Liver (tissue), 9 donors: ENCODE measurements around the gene CACNB4. TPM values are rescaled to one million over a fixed set of nuclear protein-coding genes. Genes with fewer than 3 reads are reported as not detected.

Source experiments
- DNase-seq: peaks from one replicate; pipeline ENCODE4 v3.0.0-alpha.2; 2017; ENCODE audit warnings: low spot score
- H3K27ac ChIP-seq, 2 donors: one replicate each; pipeline ENCODE4 v1.7.0; 2013; ENCODE audit warnings: inconsistent platforms in 2 of 2, low read length in 2 of 2, control low read depth in 1 of 2, low read depth in 1 of 2, mild to moderate bottlenecking in 1 of 2
- H3K27me3 ChIP-seq, 4 donors: one replicate each; pipeline versions ENCODE4 v1.6.1 to v1.7.0; 2013; ENCODE audit warnings: low read length in 3 of 4, inconsistent platforms in 1 of 4, mild to moderate bottlenecking in 1 of 4, moderate library complexity in 1 of 4; ENCODE audit not compliant: control insufficient read depth in 4 of 4, insufficient read depth in 4 of 4
- H3K36me3 ChIP-seq, 4 donors: one replicate each; pipeline versions ENCODE4 v1.6.1 to v1.7.0; 2013; ENCODE audit warnings: low read length in 3 of 4, mild to moderate bottlenecking in 3 of 4, low read depth in 1 of 4, moderate library complexity in 1 of 4; ENCODE audit not compliant: control insufficient read depth in 4 of 4, insufficient read depth in 3 of 4
- H3K4me1 ChIP-seq, 4 donors: one replicate each; pipeline versions ENCODE4 v1.6.1 to v1.7.0; 2013; ENCODE audit warnings: low read length in 3 of 4, mild to moderate bottlenecking in 3 of 4, moderate library complexity in 1 of 4; ENCODE audit not compliant: control insufficient read depth in 4 of 4, insufficient read depth in 4 of 4
- H3K4me3 ChIP-seq, 3 donors: one replicate each; pipeline versions ENCODE4 v1.6.1 to v1.7.0; 2013; ENCODE audit warnings: low read length in 3 of 3, control low read depth in 1 of 3, low read depth in 1 of 3, mild to moderate bottlenecking in 1 of 3
- H3K9ac ChIP-seq, 2 donors: one replicate each; pipeline ENCODE4 v1.7.0; 2013; ENCODE audit warnings: low read length in 2 of 2, mild to moderate bottlenecking in 2 of 2, moderate library complexity in 2 of 2, control low read depth in 1 of 2, low read depth in 1 of 2
- H3K9me3 ChIP-seq, 4 donors: one replicate each; pipeline versions ENCODE4 v1.6.1 to v1.7.0; 2013; ENCODE audit warnings: low read length in 3 of 4; ENCODE audit not compliant: control insufficient read depth in 4 of 4
- ATF3 ChIP-seq: IDR thresholded peaks from 2 replicates; pipeline ENCODE4 v1.6.1; 2016; ENCODE audit warnings: antibody characterized with exemption
- EGR1 ChIP-seq, 2 donors: IDR thresholded peaks; 2 replicates each; pipeline ENCODE4 v1.6.1; 2016 to 2018; ENCODE audit warnings: antibody characterized with exemption in 2 of 2, low read depth in 2 of 2
- FOXA1 ChIP-seq: IDR thresholded peaks from 2 replicates; pipeline ENCODE4 v1.6.1; 2016; ENCODE audit warnings: antibody characterized with exemption
- FOXA2 ChIP-seq: IDR thresholded peaks from 2 replicates; pipeline ENCODE4 v1.6.1; 2016; ENCODE audit warnings: antibody characterized with exemption
- GABPA ChIP-seq, 2 donors: IDR thresholded peaks in 1 of 2; conservative IDR thresholded peaks in 1 of 2; 2 replicates each; pipeline ENCODE4 v1.6.1; 2016; ENCODE audit warnings: antibody characterized with exemption in 2 of 2, mild to moderate bottlenecking in 1 of 2, moderate library complexity in 1 of 2
- HNF4A ChIP-seq, 2 donors: conservative IDR thresholded peaks; 2 replicates each; pipeline ENCODE4 v1.6.1; 2016; ENCODE audit warnings: antibody characterized with exemption in 2 of 2, mild to moderate bottlenecking in 2 of 2
- HNF4G ChIP-seq: IDR thresholded peaks from 2 replicates; pipeline ENCODE4 v1.6.1; 2016; ENCODE audit warnings: antibody characterized with exemption
- JUND ChIP-seq, 2 donors: IDR thresholded peaks; 2 replicates each; pipeline ENCODE4 v1.6.1; 2016; ENCODE audit warnings: antibody characterized with exemption in 2 of 2
- NR2F2 ChIP-seq: IDR thresholded peaks from 2 replicates; pipeline ENCODE4 v1.6.1; 2016; ENCODE audit warnings: antibody characterized with exemption
- RAD21 ChIP-seq, 2 donors: IDR thresholded peaks; 2 replicates each; pipeline ENCODE4 v1.6.1; 2016; ENCODE audit warnings: antibody characterized with exemption in 2 of 2, mild to moderate bottlenecking in 2 of 2
- REST ChIP-seq: IDR thresholded peaks from 2 replicates; pipeline ENCODE4 v1.6.1; 2016; ENCODE audit warnings: antibody characterized with exemption, mild to moderate bottlenecking
- RXRA ChIP-seq, 2 donors: IDR thresholded peaks; 2 replicates each; pipeline ENCODE4 v1.6.1; 2017 to 2018; ENCODE audit warnings: antibody characterized with exemption in 2 of 2, mild to moderate bottlenecking in 1 of 2
- SP1 ChIP-seq: IDR thresholded peaks from 2 replicates; pipeline ENCODE4 v1.6.1; 2018; ENCODE audit warnings: antibody characterized with exemption, mild to moderate bottlenecking
- TAF1 ChIP-seq: conservative IDR thresholded peaks from 2 replicates; pipeline ENCODE4 v1.6.1; 2016; ENCODE audit warnings: antibody characterized with exemption, mild to moderate bottlenecking
- WGBS: extraction: QIAGEN DNeasy Blood & Tissue Kit; methylation state at CpG from one replicate; pipeline ENCODE4 v1.1.7; 2013; 5-methylcytosine and 5-hydroxymethylcytosine counted together
- polyA plus RNA-seq, 2 donors: library from polyadenylated mRNA; stranded (reverse) in 1 of 2; unstranded in 1 of 2; fragments of 200-250 nt in 1 of 2; fragments of >200 nt in 1 of 2; fragmentation: Nextera tagmentation in 1 of 2; extraction: Ambion mirVana in 1 of 2; gene quantifications; one replicate each; pipeline versions ENCODE4 v1.2.1 to v1.2.3, GENCODE V29; 2013 to 2015
- total RNA-seq, 2 donors: library from RNA; depleted of rRNA; stranded (reverse); fragments of >200 nt; gene quantifications; one replicate each; pipeline ENCODE4 v1.2.3, GENCODE V29; 2014
- TF ChIP-seq, protein P1 (sequence below): IDR thresholded peaks from 2 replicates; pipeline ENCODE4 v1.6.1; 2016; ENCODE audit warnings: antibody characterized with exemption
- TF ChIP-seq, protein P2 (sequence below): IDR thresholded peaks from 2 replicates; pipeline ENCODE4 v1.6.1; 2016; ENCODE audit warnings: antibody characterized with exemption
- donor health status: healthy.
- donor health status: healthy.
- donor health status: healthy.
- donor health status: healthy.
- donor health status: healthy.

CACNB4 gene
- total and polyA plus RNA-seq, 4 donors: 0.02 to 0.50 (median 0.21) TPM

DNA sequence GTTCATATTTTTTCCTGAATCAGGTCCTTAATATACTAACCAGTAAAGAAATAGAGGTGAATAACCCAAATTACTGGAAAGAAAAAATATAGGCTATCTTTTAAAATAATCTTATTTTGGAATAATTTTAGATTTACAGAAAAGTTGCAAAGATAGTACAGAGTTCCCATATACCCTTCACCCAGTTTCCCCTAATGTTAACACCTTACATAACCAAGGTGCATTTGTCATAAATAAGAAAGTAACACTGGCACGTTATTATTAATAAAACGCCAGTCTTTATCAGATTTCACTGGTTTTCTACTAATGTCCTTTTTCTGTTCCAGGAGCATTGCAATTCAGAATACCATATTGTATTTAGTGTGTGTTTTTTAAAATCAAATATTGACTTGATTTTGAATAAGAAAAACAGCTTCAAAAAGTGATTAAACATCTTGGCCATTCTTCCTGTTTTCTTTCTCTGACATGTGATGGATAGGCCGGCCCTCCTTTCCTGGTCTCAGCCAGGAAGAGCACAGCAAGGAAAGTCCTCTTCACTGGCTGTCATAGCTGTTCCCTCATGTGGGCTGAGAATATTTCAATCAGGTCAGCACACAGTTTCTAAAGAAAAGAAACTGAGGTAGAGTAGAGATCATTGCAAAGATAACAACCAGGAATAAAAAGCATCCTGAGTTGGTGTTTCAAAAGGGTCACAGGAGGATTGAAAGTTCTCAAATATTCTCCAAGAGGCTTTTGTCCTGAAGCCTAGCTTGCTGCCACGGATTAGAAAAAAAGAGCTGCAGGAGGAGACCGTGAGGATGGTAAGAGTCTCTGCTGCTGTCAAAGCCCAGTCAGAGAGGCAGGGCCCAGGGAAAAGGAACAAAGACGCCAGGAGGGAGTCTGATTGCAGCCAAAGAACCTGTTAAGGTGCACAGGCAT lies 191.3 kb downstream of the CACNB4 start:
- no peak for DNase-seq
- no peaks in the 10 kb centered on the region for H3K4me1 ChIP-seq
- no peak overlapping the region for H3K9ac ChIP-seq
- no peaks in the 10 kb centered on the region for H3K36me3 ChIP-seq
- TF ChIP-seq JUND (IDR thresholded peaks at IDR 0.05) (no peak), RXRA (IDR thresholded peaks at IDR 0.05) (no peak), HNF4A (conservative IDR thresholded peaks at IDR 0.05) (no peak)
- no peaks in the 10 kb centered on the region for H3K9me3 ChIP-seq
- no peak overlapping the region for H3K27ac ChIP-seq
- 62% methylated on average over 6 of the region's 6 CpGs for WGBS
- H3K4me3 ChIP-seq: no peak overlapping the region
- no peaks in the 10 kb centered on the region for H3K27me3 ChIP-seq

DNA sequence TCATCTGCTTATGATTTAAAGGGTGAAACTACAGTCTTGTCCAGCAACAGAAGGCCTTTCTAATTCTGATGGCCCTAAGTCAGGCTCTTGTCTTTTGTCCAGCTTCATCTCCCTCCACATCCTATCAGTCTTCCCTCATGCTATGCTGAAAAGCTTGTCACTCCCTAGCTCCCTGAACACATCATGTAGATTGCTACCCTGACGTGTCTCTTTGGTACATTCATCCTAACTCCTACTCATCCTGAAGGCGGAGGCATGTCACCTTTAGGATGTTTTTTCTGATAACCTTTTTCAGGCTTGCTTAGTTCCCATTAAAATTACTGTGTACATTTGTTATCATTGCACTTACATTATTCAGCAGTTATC lies 192.2 kb downstream of the CACNB4 start:
- no peak for TF ChIP-seq FOXA1
- TF ChIP-seq JUND (IDR thresholded peaks at IDR 0.05): no peak
- TF ChIP-seq, protein P1, sequence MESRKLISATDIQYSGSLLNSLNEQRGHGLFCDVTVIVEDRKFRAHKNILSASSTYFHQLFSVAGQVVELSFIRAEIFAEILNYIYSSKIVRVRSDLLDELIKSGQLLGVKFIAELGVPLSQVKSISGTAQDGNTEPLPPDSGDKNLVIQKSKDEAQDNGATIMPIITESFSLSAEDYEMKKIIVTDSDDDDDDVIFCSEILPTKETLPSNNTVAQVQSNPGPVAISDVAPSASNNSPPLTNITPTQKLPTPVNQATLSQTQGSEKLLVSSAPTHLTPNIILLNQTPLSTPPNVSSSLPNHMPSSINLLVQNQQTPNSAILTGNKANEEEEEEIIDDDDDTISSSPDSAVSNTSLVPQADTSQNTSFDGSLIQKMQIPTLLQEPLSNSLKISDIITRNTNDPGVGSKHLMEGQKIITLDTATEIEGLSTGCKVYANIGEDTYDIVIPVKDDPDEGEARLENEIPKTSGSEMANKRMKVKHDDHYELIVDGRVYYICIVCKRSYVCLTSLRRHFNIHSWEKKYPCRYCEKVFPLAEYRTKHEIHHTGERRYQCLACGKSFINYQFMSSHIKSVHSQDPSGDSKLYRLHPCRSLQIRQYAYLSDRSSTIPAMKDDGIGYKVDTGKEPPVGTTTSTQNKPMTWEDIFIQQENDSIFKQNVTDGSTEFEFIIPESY: no peak
- no peak for TF ChIP-seq REST
- no peak for TF ChIP-seq SP1
- TF ChIP-seq EGR1 (IDR thresholded peaks at IDR 0.05; ENCODE audit: low read depth in 2 of 2): no peak
- TF ChIP-seq TAF1: no peak
- no peak for TF ChIP-seq RAD21 (IDR thresholded peaks at IDR 0.05)
- TF ChIP-seq, protein P2, sequence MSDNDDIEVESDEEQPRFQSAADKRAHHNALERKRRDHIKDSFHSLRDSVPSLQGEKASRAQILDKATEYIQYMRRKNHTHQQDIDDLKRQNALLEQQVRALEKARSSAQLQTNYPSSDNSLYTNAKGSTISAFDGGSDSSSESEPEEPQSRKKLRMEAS: no peak
- no peak for TF ChIP-seq RXRA (IDR thresholded peaks at IDR 0.05)
- no peak for TF ChIP-seq ATF3
- TF ChIP-seq GABPA (IDR thresholded peaks at IDR 0.05 in 1 of 2, conservative IDR thresholded peaks at IDR 0.05 in 1 of 2): no peak
- no peak for TF ChIP-seq HNF4G
- TF ChIP-seq NR2F2: no peak
- no peak for TF ChIP-seq FOXA2
- no peak for TF ChIP-seq HNF4A (conservative IDR thresholded peaks at IDR 0.05)
- 89% methylated on average over 2 of the region's 2 CpGs for WGBS

More for the DNA sequence above, 192.2 kb downstream of the CACNB4 start:
- Histone ChIP-seq H3K27ac (no peak overlapping the region), H3K4me3 (no peak overlapping the region), H3K9me3 (no peaks in the 10 kb centered on the region), H3K27me3 (no peaks in the 10 kb centered on the region), H3K4me1 (no peaks in the 10 kb centered on the region), H3K36me3 (no peaks in the 10 kb centered on the region), H3K9ac (no peak overlapping the region)
- no peak for DNase-seq
